H1 (cell line): Measurements from ENCODE around the gene ANKRD13B. TPM values are rescaled to one million over a fixed set of nuclear protein-coding genes. Genes with fewer than 3 reads are reported as not detected.

ENCODE experiments used
- CTCF ChIA-PET: fragments of 300-600 bp; sonication (Branson Sonifier 250); formaldehyde crosslinking; loops from one replicate; lab custom pipeline; 2021; ENCODE audit not compliant: partially characterized antibody; lab: Charles Lee
- POLR2A ChIA-PET: fragments of 300-600 bp; sonication (Branson Sonifier 250); formaldehyde crosslinking; loops from one replicate; lab custom pipeline; 2021; ENCODE audit warnings: inconsistent platforms; ENCODE audit not compliant: partially characterized antibody; lab: Charles Lee
- DNase-seq, 2 experiments: peaks; one replicate each; pipeline versions ENCODE4 v3.0.0 to v3.0.0-alpha.2; 2010 to 2022; ENCODE audit warnings: low spot score in 2 of 2, low read depth in 1 of 2, mixed read lengths in 1 of 2
- FAIRE-seq: peaks from 2 replicates; lab custom pipeline; 2011; peaks lifted over from hg19 to GRCh38; lab: Jason Lieb, UNC
- H2AFZ ChIP-seq: 2 replicates; pipeline ENCODE4 v1.8.1; 2012; ENCODE audit warnings: low read length, inconsistent platforms
- H2AK5ac ChIP-seq: 2 replicates; pipeline ENCODE4 v1.6.1; 2013; ENCODE audit warnings: low read depth, low read length
- H2BK120ac ChIP-seq: replicated peaks from 2 replicates; pipeline ENCODE3; 2013; ENCODE audit warnings: low read depth, low read length, inconsistent platforms
- H2BK12ac ChIP-seq: 2 replicates; pipeline ENCODE4 v1.6.1; 2013; ENCODE audit warnings: low read depth, low read length
- H2BK15ac ChIP-seq: 2 replicates; pipeline ENCODE4 v1.6.1; 2013; ENCODE audit warnings: low read length
- H2BK20ac ChIP-seq: 2 replicates; pipeline ENCODE4 v1.6.1; 2013; ENCODE audit warnings: low read length
- H2BK5ac ChIP-seq: 2 replicates; pipeline ENCODE4 v1.6.1; 2013; ENCODE audit warnings: low read depth, low read length
- H3K14ac ChIP-seq: 2 replicates; pipeline ENCODE4 v1.6.1; 2013; ENCODE audit warnings: inconsistent platforms; ENCODE audit not compliant: insufficient read length
- H3K18ac ChIP-seq: 2 replicates; pipeline ENCODE4 v1.6.1; 2013; ENCODE audit warnings: low read length; ENCODE audit errors: extremely low read depth
- H3K23ac ChIP-seq: 2 replicates; pipeline ENCODE4 v1.6.1; 2013; ENCODE audit warnings: inconsistent platforms; ENCODE audit not compliant: insufficient read length
- H3K23me2 ChIP-seq: 2 replicates; pipeline ENCODE4 v1.6.1; 2013; ENCODE audit warnings: low read depth, low read length
- H3K27ac ChIP-seq: 2 replicates; pipeline ENCODE4 v1.6.1; 2011; ENCODE audit warnings: low read depth, low read length, inconsistent platforms
- H3K27me3 ChIP-seq, 4 experiments: replicated peaks in 1 of 4; 1 replicate in 1 of 4; 2 replicates in 3 of 4; pipeline versions ENCODE4 v1.6.1 to v1.8.1; 2011 to 2013; ENCODE audit warnings: low read length in 3 of 4, mild to moderate bottlenecking in 3 of 4, inconsistent platforms in 2 of 4, mixed read lengths in 2 of 4, moderate library complexity in 1 of 4; ENCODE audit not compliant: control insufficient read depth in 3 of 4, insufficient read depth in 3 of 4; ENCODE audit errors: extremely low read depth in 1 of 4
- H3K36me3 ChIP-seq, 4 experiments: 2 replicates each; pipeline versions ENCODE4 v1.6.1 to v1.8.1; 2011 to 2013; ENCODE audit warnings: mild to moderate bottlenecking in 4 of 4, low read length in 3 of 4, moderate library complexity in 2 of 4, control low read depth in 1 of 4, inconsistent platforms in 1 of 4; ENCODE audit not compliant: insufficient read depth in 4 of 4, control insufficient read depth in 2 of 4
- H3K4ac ChIP-seq: replicated peaks from 2 replicates; pipeline ENCODE3; 2013; ENCODE audit warnings: low read length, low read depth, mixed read lengths, inconsistent platforms; ENCODE audit not compliant: insufficient read length
- H3K4me1 ChIP-seq, 4 experiments: replicated peaks in 1 of 4; 1 replicate in 1 of 4; 2 replicates in 3 of 4; pipeline versions ENCODE4 v1.6.1 to v1.8.1; 2011 to 2013; ENCODE audit warnings: low read length in 3 of 4, inconsistent platforms in 2 of 4, mixed read lengths in 1 of 4; ENCODE audit not compliant: insufficient read depth in 4 of 4, control insufficient read depth in 3 of 4
- H3K4me2 ChIP-seq, 2 experiments: 2 replicates each; pipeline versions ENCODE4 v1.6.1 to v1.8.1; 2011 to 2013; ENCODE audit warnings: low read depth in 2 of 2, low read length in 2 of 2, control low read depth in 1 of 2, inconsistent platforms in 1 of 2, mild to moderate bottlenecking in 1 of 2; ENCODE audit not compliant: insufficient read depth in 1 of 2
- H3K4me3 ChIP-seq, 4 experiments: fragments of 200-600, 300-600 bp in 1 of 4; sonication (generic), shearing (Covaris generic), sonication (Bioruptor Twin) in 1 of 4; 2 replicates each; pipeline versions ENCODE4 v1.5.1 to v1.8.1; 2011 to 2016; ENCODE audit warnings: low read length in 4 of 4, low read depth in 3 of 4, control low read depth in 2 of 4, inconsistent platforms in 2 of 4, mild to moderate bottlenecking in 2 of 4, mixed read lengths in 1 of 4, moderate library complexity in 1 of 4; ENCODE audit not compliant: insufficient read depth in 2 of 4; ENCODE audit errors: extremely low read depth in 1 of 4
- H3K56ac ChIP-seq: replicated peaks from 2 replicates; pipeline ENCODE3; 2013; ENCODE audit warnings: low read depth, mild to moderate bottlenecking, mixed read lengths, low read length, inconsistent platforms; ENCODE audit not compliant: insufficient read length
- H3K79me1 ChIP-seq: 2 replicates; pipeline ENCODE4 v1.6.1; 2013; ENCODE audit warnings: low read depth, low read length, control low read depth
- H3K79me2 ChIP-seq, 2 experiments: 2 replicates each; pipeline versions ENCODE4 v1.6.1 to v1.8.1; 2012 to 2013; ENCODE audit warnings: low read length in 2 of 2, mild to moderate bottlenecking in 2 of 2, inconsistent platforms in 1 of 2; ENCODE audit not compliant: insufficient read depth in 2 of 2, control insufficient read depth in 1 of 2
- H3K9ac ChIP-seq, 4 experiments: replicated peaks in 1 of 4; 1 replicate in 1 of 4; 2 replicates in 3 of 4; pipeline versions ENCODE4 v1.6.1 to v1.8.1; 2011 to 2013; ENCODE audit warnings: low read depth in 3 of 4, low read length in 3 of 4, control low read depth in 2 of 4, mild to moderate bottlenecking in 2 of 4, moderate library complexity in 2 of 4, inconsistent platforms in 1 of 4; ENCODE audit errors: extremely low read depth in 1 of 4
- H3K9me3 ChIP-seq, 2 experiments: 2 replicates each; pipeline versions ENCODE4 v1.6.1 to v1.8.1; 2012 to 2013; ENCODE audit warnings: mild to moderate bottlenecking in 2 of 2, moderate library complexity in 2 of 2, control low read depth in 1 of 2, inconsistent platforms in 1 of 2, low read depth in 1 of 2, low read length in 1 of 2, mixed read lengths in 1 of 2; ENCODE audit not compliant: insufficient read depth in 2 of 2
- H4K20me1 ChIP-seq, 2 experiments: replicated peaks in 1 of 2; 2 replicates each; pipeline versions ENCODE3 to v1.8.1; 2011 to 2013; ENCODE audit warnings: inconsistent platforms in 2 of 2, low read length in 2 of 2, mild to moderate bottlenecking in 1 of 2; ENCODE audit not compliant: insufficient read depth in 2 of 2, control insufficient read depth in 1 of 2
- H4K5ac ChIP-seq: 2 replicates; pipeline ENCODE4 v1.6.1; 2013; ENCODE audit warnings: low read length, low read depth, mixed read lengths, inconsistent platforms; ENCODE audit not compliant: insufficient read length
- H4K8ac ChIP-seq: 2 replicates; pipeline ENCODE4 v1.8.0; 2013; ENCODE audit warnings: mild to moderate bottlenecking, moderate library complexity, low read length, inconsistent platforms; ENCODE audit not compliant: insufficient read depth; ENCODE audit errors: extremely low read depth
- H4K91ac ChIP-seq: replicated peaks from 2 replicates; pipeline ENCODE3; 2013; ENCODE audit warnings: low read length, mixed read lengths, inconsistent platforms; ENCODE audit not compliant: insufficient read length
- CBX5 ChIP-seq: fragments of 300-800, 300-1000 bp; sonication (generic); IDR thresholded peaks from 2 replicates; pipeline ENCODE4 v1.7.1; 2016; ENCODE audit warnings: antibody characterized with exemption, low read length, low read depth
- CEBPB ChIP-seq: IDR thresholded peaks from 2 replicates; pipeline ENCODE4 v1.6.1; 2012; ENCODE audit warnings: low read depth, low read length
- CHD2 ChIP-seq: IDR thresholded peaks from 2 replicates; pipeline ENCODE4 v1.6.1; 2012; ENCODE audit warnings: low read length, improper control_type of control experiment
- EZH2 ChIP-seq: fragments of 200-600 bp; sonication (generic); IDR thresholded peaks from 2 replicates; pipeline ENCODE4 v1.7.1; 2012; ENCODE audit warnings: low read depth, mild to moderate bottlenecking, moderate library complexity, low read length, inconsistent platforms; ENCODE audit not compliant: severe bottlenecking
- HDAC2 ChIP-seq, 2 experiments: fragments of 300-600 bp in 1 of 2; sonication (generic) in 1 of 2; IDR thresholded peaks; 2 replicates each; pipeline ENCODE4 v1.6.1; 2011 to 2012; ENCODE audit warnings: low read depth in 2 of 2, low read length in 2 of 2, mild to moderate bottlenecking in 2 of 2, moderate library complexity in 2 of 2, borderline replicate concordance in 1 of 2, inconsistent platforms in 1 of 2
- KDM1A ChIP-seq: fragments of 200-600, 300-600 bp; sonication (generic); IDR thresholded peaks from 2 replicates; pipeline ENCODE4 v1.7.1; 2016; ENCODE audit warnings: mild to moderate bottlenecking, low read length, borderline replicate concordance
- NANOG ChIP-seq: IDR thresholded peaks from 2 replicates; pipeline ENCODE4 v1.6.1; 2011; ENCODE audit warnings: low read length, low read depth, mild to moderate bottlenecking, inconsistent platforms; ENCODE audit not compliant: insufficient read depth, poor library complexity, severe bottlenecking
- RAD21 ChIP-seq, 2 experiments: IDR thresholded peaks in 1 of 2; conservative IDR thresholded peaks in 1 of 2; 2 replicates each; pipeline ENCODE4 v1.6.1; 2011; ENCODE audit warnings: low read depth in 2 of 2, low read length in 2 of 2, improper control_type of control experiment in 1 of 2, inconsistent platforms in 1 of 2, mild to moderate bottlenecking in 1 of 2, moderate library complexity in 1 of 2
- SP4 ChIP-seq: IDR thresholded peaks from 2 replicates; pipeline ENCODE4 v1.6.1; 2012; ENCODE audit warnings: low read length, inconsistent platforms
- TAF1 ChIP-seq: IDR thresholded peaks from 2 replicates; pipeline ENCODE4 v1.6.1; 2011; ENCODE audit warnings: mild to moderate bottlenecking, low read depth, low read length
- WGBS, 2 experiments: shearing (Covaris generic) in 1 of 2; methylation state at CpG; one replicate each; pipeline versions ENCODE4 v1.1.6 to v1.1.7; 2013 to 2015; ENCODE audit warnings: low lambda C conversion rate in 2 of 2, mixed read lengths in 2 of 2, inconsistent platforms in 1 of 2, low coverage in 1 of 2, missing lambda C conversion rate in 1 of 2; ENCODE audit not compliant: insufficient replicate concordance in 2 of 2, insufficient coverage in 1 of 2, insufficient read length in 1 of 2; ENCODE audit errors: extremely low coverage in 1 of 2, missing lambda C conversion rate in 1 of 2; 5-methylcytosine and 5-hydroxymethylcytosine counted together
- polyA plus RNA-seq, 7 experiments: library from polyadenylated mRNA; depleted of rRNA in 3 of 7; stranded (reverse) in 5 of 7; unstranded in 2 of 7; fragments of >200 nt in 5 of 7; fragments of 200-250 nt in 2 of 7; gene quantifications; 1 replicate in 5 of 7; 2 replicates in 1 of 7; 4 replicates in 1 of 7; pipeline versions ENCODE4 v1.2.1 to v1.2.3, GENCODE V29; 2011 to 2013; ENCODE audit warnings: missing spikeins in 2 of 7, mixed read lengths in 2 of 7
- total RNA-seq: library from RNA; stranded (reverse); fragmentation: NEBNext Ultra II Directional; extraction: Animal tissue kit (Norgen Biotek cat#: 25700); gene quantifications from 2 replicates; pipeline ENCODE4 v1.2.1, GENCODE V29; 2021

ANKRD13B gene
- total and polyA plus RNA-seq, 2 of the 8 experiments (the other 6 are each of a cell fraction or from before 2014, with no cell fraction given): 16.4 to 48.5 TPM

GRCh38 chr17:29578626-29579485 lies 14.1 kb upstream of the ANKRD13B start:
- H2BK12ac ChIP-seq: no peak overlapping the region
- no peak overlapping the region for H4K91ac ChIP-seq
- no peak overlapping the region for H2BK15ac ChIP-seq
- H3K4me1 ChIP-seq: no peaks in the 10 kb centered on the region; a peak in 1 of 7 replicates
- no peak overlapping the region for H3K18ac ChIP-seq
- FAIRE-seq: no peak
- no peak overlapping the region for H2AFZ ChIP-seq
- H4K20me1 ChIP-seq: peaks cover 0 to 13% of the 10 kb centered on the region in 2 experiments
- no peak overlapping the region for H3K9ac ChIP-seq
- peaks cover 14 to 33% (median 15%) of the 10 kb centered on the region in 4 experiments; a peak in 6 of 8 replicates for H3K36me3 ChIP-seq
- H4K5ac ChIP-seq: no peak overlapping the region
- H2BK20ac ChIP-seq: no peak overlapping the region
- no peaks in the 10 kb centered on the region for H3K9me3 ChIP-seq
- H3K56ac ChIP-seq: no peak overlapping the region
- no peak overlapping the region for H2BK5ac ChIP-seq
- no peak for DNase-seq
- no peak overlapping the region for H3K4ac ChIP-seq
- H3K79me2 ChIP-seq: peaks cover 0 to under 1% of the 10 kb centered on the region in 2 experiments; a peak in 1 of 4 replicates
- no peak overlapping the region for H2BK120ac ChIP-seq
- CTCF ChIA-PET: interaction anchor here (0.7 to 15.3 kb wide), 13 partner anchors 9 to 515 kb away, joined by 3 to 193 read pairs (median 4); partner anchors contain the start of genes ABHD15, ANKRD13B and CORO6
- no peak overlapping the region for H3K27ac ChIP-seq
- no peak overlapping the region for H3K4me3 ChIP-seq
- H3K79me1 ChIP-seq: peaks cover 3% of the 10 kb centered on the region; the same call in 1 of the 2 replicates
- H2AK5ac ChIP-seq: no peak overlapping the region
- no peak overlapping the region for H4K8ac ChIP-seq
- TF ChIP-seq CBX5 (no peak), CHD2 (no peak), NANOG (no peak), KDM1A (no peak), HDAC2 (IDR thresholded peaks at IDR 0.05; ENCODE audit: borderline replicate concordance in 1 of 2, low read depth in 2 of 2, low read length in 2 of 2) (no peak), TAF1 (no peak), SP4 (no peak), CEBPB (no peak), RAD21 (IDR thresholded peaks at IDR 0.05 in 1 of 2, conservative IDR thresholded peaks at IDR 0.05 in 1 of 2; ENCODE audit: low read depth in 2 of 2, low read length in 2 of 2) (no peak), EZH2 (no peak)
- H3K23ac ChIP-seq: no peak overlapping the region
- no peaks in the 10 kb centered on the region for H3K23me2 ChIP-seq
- no peaks in the 10 kb centered on the region for H3K27me3 ChIP-seq
- H3K14ac ChIP-seq: no peak overlapping the region
- POLR2A ChIA-PET: interaction anchor here (1.0 to 5.1 kb wide), 4 partner anchors 9 to 19 kb away, joined by 3 to 19 read pairs (median 4); partner anchors contain the start of gene ANKRD13B
- WGBS, 2 experiments: 91% methylated on average over 14 of the region's 14 CpGs; no CpG with 5 or more reads in 1 of the 2 experiments
- no peak overlapping the region for H3K4me2 ChIP-seq
